Measurements from ENCODE around the gene MED15. TPM values are rescaled to one million over a fixed set of nuclear protein-coding genes. Genes with fewer than 3 reads are reported as not detected.

The MED15 gene
- total RNA-seq, 1 donor from 2014 or later = 77.8 TPM

GRCh38 chr22:20607157-20607907, 99.9 kb downstream of the MED15 start:
- peaks cover 21% of the 10 kb centered on the region for H3K27me3 Mint-ChIP-seq
- TF ChIP-seq CTCF (IDR thresholded peaks at IDR 0.05; ENCODE audit: unreplicated experiment) = no peak
- no peaks in the 10 kb centered on the region for H3K4me1 Mint-ChIP-seq (ENCODE audit: low read depth)
- H3K9me3 Mint-ChIP-seq (ENCODE audit: low read depth) = no peaks in the 10 kb centered on the region
- H3K36me3 Mint-ChIP-seq (ENCODE audit: insufficient read depth) = no peaks in the 10 kb centered on the region
- no peak for DNase-seq (ENCODE audit: low spot score, unreplicated experiment)
- no peak overlapping the region for H3K4me3 Mint-ChIP-seq (ENCODE audit: low read depth)
- no peak overlapping the region for H3K27ac Mint-ChIP-seq

GRCh38 chr22:20610243-20610686, 102.9 kb downstream of the MED15 start:
- Mint-ChIP-seq H3K27ac (no peak overlapping the region), H3K27me3 (peaks cover 24% of the 10 kb centered on the region), H3K36me3 (ENCODE audit: insufficient read depth) (no peaks in the 10 kb centered on the region), H3K4me3 (ENCODE audit: low read depth) (no peak overlapping the region), H3K9me3 (ENCODE audit: low read depth) (no peaks in the 10 kb centered on the region), H3K4me1 (ENCODE audit: low read depth) (no peaks in the 10 kb centered on the region)
- no peak for DNase-seq (ENCODE audit: low spot score, unreplicated experiment)
- TF ChIP-seq CTCF (IDR thresholded peaks at IDR 0.05; ENCODE audit: unreplicated experiment) = no peak

GRCh38 chr22:20610757-20611156, 103.3 kb downstream of the MED15 start:
- peaks cover 2% of the 10 kb centered on the region for H3K4me1 Mint-ChIP-seq (ENCODE audit: low read depth)
- no peaks in the 10 kb centered on the region for H3K36me3 Mint-ChIP-seq (ENCODE audit: insufficient read depth)

GRCh38 chr22:20611418-20611817, 104.0 kb downstream of the MED15 start:
- DNase-seq (ENCODE audit: low spot score, unreplicated experiment) = no peak
- no peak for TF ChIP-seq CTCF (IDR thresholded peaks at IDR 0.05; ENCODE audit: unreplicated experiment)
- no peaks in the 10 kb centered on the region for H3K9me3 Mint-ChIP-seq (ENCODE audit: low read depth)
- H3K36me3 Mint-ChIP-seq (ENCODE audit: insufficient read depth) = no peaks in the 10 kb centered on the region
- peaks cover 5% of the 10 kb centered on the region for H3K4me1 Mint-ChIP-seq (ENCODE audit: low read depth)
- no peak overlapping the region for H3K27ac Mint-ChIP-seq
- peaks cover 24% of the 10 kb centered on the region for H3K27me3 Mint-ChIP-seq
- H3K4me3 Mint-ChIP-seq (ENCODE audit: low read depth) = no peak overlapping the region

More at GRCh38 chr22:20610757-20611156, 103.3 kb downstream of the MED15 start:
- no peak overlapping the region for H3K27ac Mint-ChIP-seq
- no peak for TF ChIP-seq CTCF (IDR thresholded peaks at IDR 0.05; ENCODE audit: unreplicated experiment)
- H3K4me3 Mint-ChIP-seq (ENCODE audit: low read depth) = no peak overlapping the region
- DNase-seq (ENCODE audit: low spot score, unreplicated experiment) = no peak
- no peaks in the 10 kb centered on the region for H3K9me3 Mint-ChIP-seq (ENCODE audit: low read depth)
- peaks cover 24% of the 10 kb centered on the region for H3K27me3 Mint-ChIP-seq

- Mint-ChIP-seq H3K36me3 (ENCODE audit: insufficient read depth) (no peaks in the 10 kb centered on the region), H3K4me1 (ENCODE audit: low read depth) (peaks cover 5% of the 10 kb centered on the region)
Observed at GRCh38 chr22:20613301-20613700, 105.9 kb downstream of the MED15 start.

More at GRCh38 chr22:20613301-20613700, 105.9 kb downstream of the MED15 start:
- peaks cover 19% of the 10 kb centered on the region for H3K27me3 Mint-ChIP-seq
- H3K4me3 Mint-ChIP-seq (ENCODE audit: low read depth) = no peak overlapping the region
- no peak for TF ChIP-seq CTCF (IDR thresholded peaks at IDR 0.05; ENCODE audit: unreplicated experiment)
- no peaks in the 10 kb centered on the region for H3K9me3 Mint-ChIP-seq (ENCODE audit: low read depth)
- H3K27ac Mint-ChIP-seq = no peak overlapping the region
- DNase-seq (ENCODE audit: low spot score, unreplicated experiment) = no peak

All from progenitor cell of endocrine pancreas (in vitro differentiated cells).